Measurements from ENCODE around the gene COLGALT1.

Gene COLGALT1

GRCh38 chr19:17627161-17627560, 71.7 kb downstream of the COLGALT1 start:
- Histone ChIP-seq H3K79me1 (ENCODE audit: low read depth, low read length) (no peaks in the 10 kb centered on the region), H3K18ac (ENCODE audit: low read length) (no peak overlapping the region), H2BK12ac (ENCODE audit: low read length) (no peak overlapping the region), H3K36me3 (replicated peaks in 1 of 2; ENCODE audit: control insufficient read depth in 2 of 2, insufficient read depth in 2 of 2, low read length in 2 of 2) (peaks cover 0 to 13% of the 10 kb centered on the region in 2 donors), H3K23ac (ENCODE audit: low read depth, low read length, poor library complexity) (no peak overlapping the region), H4K8ac (ENCODE audit: low read depth, low read length) (no peak overlapping the region), H3K27me3 (ENCODE audit: control insufficient read depth in 3 of 3, insufficient read depth in 3 of 3, low read depth in 1 of 3, low read length in 3 of 3) (no peaks in the 10 kb centered on the region), H3K9me3 (replicated peaks in 1 of 2; ENCODE audit: control insufficient read depth in 2 of 2, insufficient read depth in 1 of 2, low read depth in 1 of 2, low read length in 2 of 2) (peaks cover 0 to 6% of the 10 kb centered on the region in 2 donors), H3K9ac (ENCODE audit: low read depth, low read length, poor library complexity) (no peak overlapping the region), H3K4me2 (ENCODE audit: insufficient read depth, low read length, poor library complexity, severe bottlenecking) (no peak overlapping the region), H3K14ac (ENCODE audit: low read length) (no peak overlapping the region), H3K4me3 (ENCODE audit: low read length in 2 of 2) (no peak overlapping the region), H2BK15ac (ENCODE audit: low read length) (no peak overlapping the region), H2AFZ (ENCODE audit: low read length) (no peak overlapping the region), H2BK5ac (ENCODE audit: low read length) (no peak overlapping the region), H3K4me1 (ENCODE audit: control insufficient read depth in 2 of 2, insufficient read depth in 1 of 2, low read depth in 1 of 2, low read length in 2 of 2) (no peaks in the 10 kb centered on the region), H3K27ac (replicated peaks; ENCODE audit: low read length) (no peak overlapping the region), H4K91ac (ENCODE audit: low read depth, low read length, poor library complexity) (no peak overlapping the region), H2AK5ac (ENCODE audit: low read depth, low read length) (no peak overlapping the region), H3K4ac (ENCODE audit: low read length) (no peak overlapping the region), H2BK120ac (ENCODE audit: low read depth, low read length) (no peak overlapping the region)
- no peak for DNase-seq (ENCODE audit: low spot score)
- no CpG with 5 or more reads among the region's 3 CpGs for WGBS, 2 donors (ENCODE audit: extremely low coverage in 2 of 2, insufficient read length in 2 of 2, insufficient replicate concordance in 1 of 2)

GRCh38 chr19:17627921-17628320, 72.5 kb downstream of the COLGALT1 start:
- H2BK15ac ChIP-seq (ENCODE audit: low read length), result peak overlapping the region; percentile 44
- no peak overlapping the region for H2BK12ac ChIP-seq (ENCODE audit: low read length)
- DNase-seq (ENCODE audit: low spot score), result no peak
- H2AK5ac ChIP-seq (ENCODE audit: low read depth, low read length), result no peak overlapping the region
- no peak overlapping the region for H2BK5ac ChIP-seq (ENCODE audit: low read length)
- no peaks in the 10 kb centered on the region for H3K27me3 ChIP-seq (ENCODE audit: control insufficient read depth in 3 of 3, insufficient read depth in 3 of 3, low read depth in 1 of 3, low read length in 3 of 3)
- peak overlapping the region; percentile 32 for H3K18ac ChIP-seq (ENCODE audit: low read length)
- no peak overlapping the region for H3K14ac ChIP-seq (ENCODE audit: low read length)
- no peaks in the 10 kb centered on the region for H3K79me1 ChIP-seq (ENCODE audit: low read depth, low read length)
- no peak overlapping the region for H2AFZ ChIP-seq (ENCODE audit: low read length)
- WGBS, 2 donors (ENCODE audit: extremely low coverage in 2 of 2, insufficient read length in 2 of 2, insufficient replicate concordance in 1 of 2), result no CpG with 5 or more reads among the region's 5 CpGs
- no peak overlapping the region for H2BK120ac ChIP-seq (ENCODE audit: low read depth, low read length)
- H3K36me3 ChIP-seq (replicated peaks in 1 of 2; ENCODE audit: control insufficient read depth in 2 of 2, insufficient read depth in 2 of 2, low read length in 2 of 2), result peaks cover 0 to 13% of the 10 kb centered on the region in 2 donors
- no peak overlapping the region for H4K91ac ChIP-seq (ENCODE audit: low read depth, low read length, poor library complexity)
- H3K4me3 ChIP-seq (ENCODE audit: low read length in 2 of 2), result no peak overlapping the region
- no peak overlapping the region for H3K27ac ChIP-seq (replicated peaks; ENCODE audit: low read length)
- no peak overlapping the region for H3K9ac ChIP-seq (ENCODE audit: low read depth, low read length, poor library complexity)
- H3K9me3 ChIP-seq (replicated peaks in 1 of 2; ENCODE audit: control insufficient read depth in 2 of 2, insufficient read depth in 1 of 2, low read depth in 1 of 2, low read length in 2 of 2), result no peaks in the 10 kb centered on the region
- no peak overlapping the region for H3K4ac ChIP-seq (ENCODE audit: low read length)
- no peaks in the 10 kb centered on the region for H3K4me1 ChIP-seq (ENCODE audit: control insufficient read depth in 2 of 2, insufficient read depth in 1 of 2, low read depth in 1 of 2, low read length in 2 of 2)
- H3K23ac ChIP-seq (ENCODE audit: low read depth, low read length, poor library complexity), result no peak overlapping the region
- H4K8ac ChIP-seq (ENCODE audit: low read depth, low read length), result no peak overlapping the region
- H3K4me2 ChIP-seq (ENCODE audit: insufficient read depth, low read length, poor library complexity, severe bottlenecking), result no peak overlapping the region

GRCh38 chr19:17629760-17630159, 74.3 kb downstream of the COLGALT1 start:
- no peak overlapping the region for H3K14ac ChIP-seq (ENCODE audit: low read length)
- H4K91ac ChIP-seq (ENCODE audit: low read depth, low read length, poor library complexity), result no peak overlapping the region
- H3K27ac ChIP-seq (replicated peaks; ENCODE audit: low read length), result no peak overlapping the region
- no peak overlapping the region for H3K9ac ChIP-seq (ENCODE audit: low read depth, low read length, poor library complexity)
- H3K27me3 ChIP-seq (ENCODE audit: control insufficient read depth in 3 of 3, insufficient read depth in 3 of 3, low read depth in 1 of 3, low read length in 3 of 3), result no peaks in the 10 kb centered on the region
- H3K4me1 ChIP-seq (ENCODE audit: control insufficient read depth in 2 of 2, insufficient read depth in 1 of 2, low read depth in 1 of 2, low read length in 2 of 2), result no peaks in the 10 kb centered on the region
- H3K23ac ChIP-seq (ENCODE audit: low read depth, low read length, poor library complexity), result no peak overlapping the region
- DNase-seq (ENCODE audit: low spot score), result no peak
- H2BK15ac ChIP-seq (ENCODE audit: low read length), result no peak overlapping the region
- no peak overlapping the region for H3K4me2 ChIP-seq (ENCODE audit: insufficient read depth, low read length, poor library complexity, severe bottlenecking)
- no peak overlapping the region for H2BK5ac ChIP-seq (ENCODE audit: low read length)
- H2BK120ac ChIP-seq (ENCODE audit: low read depth, low read length), result no peak overlapping the region
- H2AK5ac ChIP-seq (ENCODE audit: low read depth, low read length), result no peak overlapping the region
- no peak overlapping the region for H3K4ac ChIP-seq (ENCODE audit: low read length)
- H4K8ac ChIP-seq (ENCODE audit: low read depth, low read length), result no peak overlapping the region
- H2AFZ ChIP-seq (ENCODE audit: low read length), result no peak overlapping the region
- no CpG with 5 or more reads among the region's 2 CpGs for WGBS, 2 donors (ENCODE audit: extremely low coverage in 2 of 2, insufficient read length in 2 of 2, insufficient replicate concordance in 1 of 2)
- no peak overlapping the region for H3K4me3 ChIP-seq (ENCODE audit: low read length in 2 of 2)
- H2BK12ac ChIP-seq (ENCODE audit: low read length), result no peak overlapping the region
- no peak overlapping the region for H3K18ac ChIP-seq (ENCODE audit: low read length)
- H3K79me1 ChIP-seq (ENCODE audit: low read depth, low read length), result no peaks in the 10 kb centered on the region
- H3K9me3 ChIP-seq (replicated peaks in 1 of 2; ENCODE audit: control insufficient read depth in 2 of 2, insufficient read depth in 1 of 2, low read depth in 1 of 2, low read length in 2 of 2), result peaks cover 0 to 1% of the 10 kb centered on the region in 2 donors
- peaks cover 0 to 13% of the 10 kb centered on the region in 2 donors for H3K36me3 ChIP-seq (replicated peaks in 1 of 2; ENCODE audit: control insufficient read depth in 2 of 2, insufficient read depth in 2 of 2, low read length in 2 of 2)

GRCh38 chr19:17632577-17632976, 77.1 kb downstream of the COLGALT1 start:
- H2AFZ ChIP-seq (ENCODE audit: low read length), result no peak overlapping the region
- H3K9me3 ChIP-seq (replicated peaks in 1 of 2; ENCODE audit: control insufficient read depth in 2 of 2, insufficient read depth in 1 of 2, low read depth in 1 of 2, low read length in 2 of 2), result peaks cover 0 to 1% of the 10 kb centered on the region in 2 donors
- peak overlapping the region; percentile 19 for H4K8ac ChIP-seq (ENCODE audit: low read depth, low read length)
- H3K4me1 ChIP-seq (ENCODE audit: control insufficient read depth in 2 of 2, insufficient read depth in 1 of 2, low read depth in 1 of 2, low read length in 2 of 2), result no peaks in the 10 kb centered on the region
- H2BK15ac ChIP-seq (ENCODE audit: low read length), result no peak overlapping the region
- no peak overlapping the region for H3K4ac ChIP-seq (ENCODE audit: low read length)
- WGBS, 2 donors (ENCODE audit: extremely low coverage in 2 of 2, insufficient read length in 2 of 2, insufficient replicate concordance in 1 of 2), result no CpG with 5 or more reads among the region's 9 CpGs
- H2AK5ac ChIP-seq (ENCODE audit: low read depth, low read length), result no peak overlapping the region
- no peaks in the 10 kb centered on the region for H3K27me3 ChIP-seq (ENCODE audit: control insufficient read depth in 3 of 3, insufficient read depth in 3 of 3, low read depth in 1 of 3, low read length in 3 of 3)
- H2BK5ac ChIP-seq (ENCODE audit: low read length), result no peak overlapping the region
- no peak overlapping the region for H4K91ac ChIP-seq (ENCODE audit: low read depth, low read length, poor library complexity)
- H3K4me3 ChIP-seq (ENCODE audit: low read length in 2 of 2), result no peak overlapping the region
- no peak for DNase-seq (ENCODE audit: low spot score)
- H3K23ac ChIP-seq (ENCODE audit: low read depth, low read length, poor library complexity), result peak overlapping the region; percentile 3
- no peak overlapping the region for H3K9ac ChIP-seq (ENCODE audit: low read depth, low read length, poor library complexity)
- H3K79me1 ChIP-seq (ENCODE audit: low read depth, low read length), result no peaks in the 10 kb centered on the region
- H3K4me2 ChIP-seq (ENCODE audit: insufficient read depth, low read length, poor library complexity, severe bottlenecking), result no peak overlapping the region
- no peak overlapping the region for H2BK120ac ChIP-seq (ENCODE audit: low read depth, low read length)
- peak overlapping the region; percentile 27 for H3K18ac ChIP-seq (ENCODE audit: low read length)
- H3K14ac ChIP-seq (ENCODE audit: low read length), result no peak overlapping the region
- no peak overlapping the region for H3K27ac ChIP-seq (replicated peaks; ENCODE audit: low read length)
- no peak overlapping the region for H2BK12ac ChIP-seq (ENCODE audit: low read length)
- peaks cover 0 to 23% of the 10 kb centered on the region in 2 donors for H3K36me3 ChIP-seq (replicated peaks in 1 of 2; ENCODE audit: control insufficient read depth in 2 of 2, insufficient read depth in 2 of 2, low read length in 2 of 2)

Measured in neuronal stem cell (in vitro differentiated cells).